ENCODE measurements around the gene UGT1A7.

Gene UGT1A7

GRCh38 chr2:233761040-233761769 lies 79.5 kb downstream of the UGT1A7 start:
- DNase-seq (ENCODE audit: low spot score) = no peak

DNA sequence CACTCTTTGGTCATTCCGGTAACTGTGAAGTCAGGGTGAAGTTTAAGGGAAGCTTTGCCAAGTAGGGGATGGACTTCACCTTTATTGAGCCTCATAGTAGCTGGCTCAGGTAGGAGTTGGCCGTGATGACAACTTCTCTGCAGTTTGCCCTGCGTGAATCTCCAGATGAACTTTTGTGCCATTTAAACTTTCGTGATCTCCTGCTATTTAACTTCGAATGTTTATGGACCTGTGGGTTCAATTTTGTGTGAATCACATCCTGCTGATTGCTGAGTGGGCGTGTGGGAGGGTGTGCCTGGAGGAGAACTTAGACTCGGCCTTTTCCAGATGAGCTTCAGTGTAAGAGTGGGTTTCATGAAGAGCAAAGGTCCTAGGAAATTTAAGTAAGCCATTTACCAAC lies 82.6 kb downstream of the UGT1A7 start:
- no peak for DNase-seq (ENCODE audit: low spot score)

- no peak for DNase-seq (ENCODE audit: low spot score)
Measured at GRCh38 chr2:233764761-233765160, 83.1 kb downstream of the UGT1A7 start.

- no peak for DNase-seq (ENCODE audit: low spot score)
Measured at GRCh38 chr2:233766416-233766815, 84.7 kb downstream of the UGT1A7 start.

- no peak for DNase-seq (ENCODE audit: low spot score)
Measured at GRCh38 chr2:233768076-233768475, 86.4 kb downstream of the UGT1A7 start.

DNA sequence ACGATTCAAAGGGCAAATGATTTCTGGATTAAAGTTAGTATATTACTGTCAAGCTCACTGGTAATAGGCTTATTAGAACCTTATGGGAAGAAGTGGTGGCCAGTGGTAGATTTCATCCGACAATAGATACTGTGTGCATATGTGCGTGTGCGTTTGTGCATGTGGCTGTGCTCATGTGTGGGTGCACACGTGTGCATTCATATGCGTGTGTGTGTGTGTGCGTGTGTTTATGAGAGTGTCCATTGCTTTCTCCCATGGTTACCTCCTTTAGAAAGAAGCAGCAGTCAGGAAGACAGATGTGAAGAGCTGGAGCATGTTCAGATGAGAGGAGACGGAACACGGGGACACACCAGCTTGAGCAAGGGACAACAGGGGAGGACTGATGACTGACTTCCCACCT lies 87.6 kb downstream of the UGT1A7 start:
- DNase-seq (ENCODE audit: low spot score) = no peak

DNA sequence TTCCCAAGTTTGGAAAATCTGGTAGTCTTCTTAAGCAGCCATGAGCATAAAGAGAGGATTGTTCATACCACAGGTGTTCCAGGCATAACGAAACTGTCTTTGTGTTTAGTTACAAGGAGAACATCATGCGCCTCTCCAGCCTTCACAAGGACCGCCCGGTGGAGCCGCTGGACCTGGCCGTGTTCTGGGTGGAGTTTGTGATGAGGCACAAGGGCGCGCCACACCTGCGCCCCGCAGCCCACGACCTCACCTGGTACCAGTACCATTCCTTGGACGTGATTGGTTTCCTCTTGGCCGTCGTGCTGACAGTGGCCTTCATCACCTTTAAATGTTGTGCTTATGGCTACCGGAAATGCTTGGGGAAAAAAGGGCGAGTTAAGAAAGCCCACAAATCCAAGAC lies 90.5 kb downstream of the UGT1A7 start:
- DNase-seq (ENCODE audit: low spot score) = no peak

GRCh38 chr2:233772583-233772982 lies 90.9 kb downstream of the UGT1A7 start:
- no peak for DNase-seq (ENCODE audit: low spot score)

DNA sequence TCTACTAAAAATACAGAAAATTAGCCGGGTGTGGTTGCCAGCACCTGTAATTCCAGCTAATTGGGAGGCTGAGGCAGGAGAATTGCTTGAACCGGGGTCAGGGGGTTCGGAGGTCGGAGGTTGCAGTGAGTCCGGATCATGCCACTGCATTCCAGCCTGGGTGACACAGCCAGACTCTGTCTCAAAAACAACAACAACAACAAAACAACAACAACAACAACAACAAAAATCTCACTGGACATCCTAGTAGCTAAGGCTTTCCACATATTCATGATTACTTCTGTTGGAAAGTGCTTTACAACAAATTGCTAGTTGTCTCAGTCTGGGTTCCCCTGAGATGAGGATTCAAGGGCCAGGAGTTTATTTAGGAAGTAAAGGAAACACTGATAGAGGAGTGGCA lies 92.2 kb downstream of the UGT1A7 start:
- DNase-seq (ENCODE audit: low spot score) = no peak

DNA sequence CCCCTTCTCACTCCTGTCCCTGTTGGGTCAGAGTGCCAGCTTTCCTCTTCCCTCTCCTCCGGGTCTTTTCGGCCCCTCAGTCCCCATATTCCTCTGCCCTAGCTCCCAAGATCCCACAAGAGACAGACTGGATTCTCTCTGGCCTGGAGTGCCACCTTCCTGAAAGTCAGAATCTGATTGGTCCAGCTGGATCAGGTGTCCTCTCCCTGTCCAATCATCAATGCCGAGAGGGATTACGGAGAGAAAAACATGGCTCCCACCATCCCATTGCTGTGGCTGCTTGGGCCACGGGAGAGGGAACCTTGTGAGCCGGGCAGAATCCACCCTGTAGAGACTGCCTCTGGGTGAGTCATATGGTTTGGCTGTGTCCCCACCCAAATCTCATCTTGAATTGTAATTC lies 93.7 kb downstream of the UGT1A7 start:
- no peak for DNase-seq (ENCODE audit: low spot score)

DNA sequence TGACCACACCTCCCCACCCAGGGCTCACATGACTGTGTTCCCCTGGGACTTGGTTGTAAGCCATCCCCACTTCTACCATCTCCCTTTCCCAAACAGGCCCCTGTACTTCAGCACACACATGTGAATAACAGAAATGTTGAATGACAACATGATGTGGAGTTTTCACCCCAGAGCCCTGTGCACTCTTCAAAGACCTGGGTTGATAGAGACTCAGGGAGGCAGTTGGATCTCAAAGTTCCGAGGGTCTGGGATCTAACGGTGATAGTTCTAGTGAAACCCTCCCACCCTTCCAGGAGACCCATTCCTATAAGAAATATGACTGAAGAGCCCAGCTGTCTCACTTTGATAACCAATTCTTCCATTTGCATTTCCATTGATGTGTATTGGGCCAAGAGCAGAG lies 96.3 kb downstream of the UGT1A7 start, which contains the start of gene MROH2A:
Gene MROH2A, plus strand, starts transcription at position 301 of the 400 bp plus-strand sequence. CDS start 1,029 bp downstream, outside the sequence.
- no peak for DNase-seq (ENCODE audit: low spot score)

DNA sequence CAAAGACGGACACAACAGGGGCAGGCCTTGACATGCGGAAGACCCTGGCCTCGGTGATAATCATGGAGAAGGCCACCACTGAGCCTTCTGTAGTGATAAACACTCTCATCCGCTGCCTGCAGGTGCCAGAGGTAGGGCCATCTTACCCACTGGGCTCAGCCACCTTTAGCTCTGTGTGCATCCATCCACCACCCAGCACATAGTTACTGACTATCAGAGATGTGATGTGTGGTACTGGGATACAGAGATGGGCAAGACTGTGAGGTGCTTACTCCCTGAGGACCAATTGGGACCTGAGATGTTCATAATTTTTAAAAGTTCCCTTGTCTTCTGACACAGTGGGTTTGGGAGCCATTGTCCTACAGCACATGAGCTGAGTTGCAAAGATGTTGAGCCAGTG lies 98.0 kb downstream of the UGT1A7 start:
- no peak for DNase-seq (ENCODE audit: low spot score)

DNA sequence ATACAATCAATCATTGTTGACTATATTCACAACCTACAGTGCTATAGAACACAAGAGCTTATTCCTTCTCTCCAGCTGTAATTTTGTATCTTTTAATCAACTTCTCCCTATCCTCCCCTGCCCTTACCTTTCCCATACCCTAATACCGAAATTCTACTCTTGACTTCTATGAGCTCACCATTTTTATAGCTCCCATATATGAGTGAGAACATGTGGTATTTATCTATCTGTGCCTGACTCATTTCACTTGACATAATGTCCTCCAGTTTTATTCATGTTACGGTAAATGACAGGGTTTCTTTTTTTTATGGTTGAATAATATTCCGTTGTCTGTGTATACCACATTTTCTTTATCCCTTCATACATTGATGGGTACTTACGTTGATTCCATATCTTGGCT lies 99.1 kb downstream of the UGT1A7 start:
- DNase-seq (ENCODE audit: low spot score) = no peak

- no peak for DNase-seq (ENCODE audit: low spot score)
Measured at GRCh38 chr2:233789554-233789953, 107.9 kb downstream of the UGT1A7 start.

DNA sequence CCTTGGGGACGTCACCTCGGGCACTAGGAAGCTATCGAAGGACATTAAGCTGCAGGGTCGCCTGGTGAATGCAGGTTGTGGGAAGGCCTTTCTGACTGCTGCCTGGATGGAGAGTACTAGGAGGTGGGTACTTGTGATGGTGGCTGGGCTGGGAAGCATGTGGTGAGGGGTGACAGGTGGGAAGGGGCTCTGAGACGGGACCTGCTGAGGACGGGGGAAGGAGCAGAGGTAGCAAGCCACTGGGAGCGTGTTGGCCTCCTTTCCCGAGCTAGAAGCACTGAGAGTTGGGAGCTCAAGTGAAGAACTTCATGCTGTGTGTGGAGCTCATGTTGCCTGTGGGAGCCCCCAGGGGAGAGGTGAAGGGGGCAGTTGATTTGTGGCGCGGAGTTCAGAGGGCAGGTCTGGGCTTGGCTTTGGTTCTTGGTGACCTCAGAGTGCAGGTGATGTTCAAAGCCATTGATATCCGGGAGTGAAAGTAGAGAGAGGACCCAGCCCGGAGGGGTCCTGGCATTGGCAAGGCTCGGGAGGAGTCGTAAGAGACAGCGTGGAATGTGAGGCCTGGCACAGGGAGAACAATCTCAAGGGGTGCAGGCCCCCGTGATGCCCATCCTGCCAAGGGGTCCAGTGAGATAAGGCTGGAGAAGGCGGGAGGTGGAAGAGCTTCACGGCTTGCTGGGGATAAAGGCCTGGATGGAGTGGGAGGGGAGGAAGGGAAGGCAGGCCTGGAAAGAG lies 109.6 kb downstream of the UGT1A7 start:
- no peak for DNase-seq (ENCODE audit: low spot score)

GRCh38 chr2:233791883-233792329 lies 110.2 kb downstream of the UGT1A7 start:
- no peak for DNase-seq (ENCODE audit: low spot score)

GRCh38 chr2:233792720-233793119 lies 111.0 kb downstream of the UGT1A7 start:
- DNase-seq (ENCODE audit: low spot score) = no peak

GRCh38 chr2:233793465-233794127 lies 111.9 kb downstream of the UGT1A7 start:
- DNase-seq (ENCODE audit: low spot score) = no peak

DNA sequence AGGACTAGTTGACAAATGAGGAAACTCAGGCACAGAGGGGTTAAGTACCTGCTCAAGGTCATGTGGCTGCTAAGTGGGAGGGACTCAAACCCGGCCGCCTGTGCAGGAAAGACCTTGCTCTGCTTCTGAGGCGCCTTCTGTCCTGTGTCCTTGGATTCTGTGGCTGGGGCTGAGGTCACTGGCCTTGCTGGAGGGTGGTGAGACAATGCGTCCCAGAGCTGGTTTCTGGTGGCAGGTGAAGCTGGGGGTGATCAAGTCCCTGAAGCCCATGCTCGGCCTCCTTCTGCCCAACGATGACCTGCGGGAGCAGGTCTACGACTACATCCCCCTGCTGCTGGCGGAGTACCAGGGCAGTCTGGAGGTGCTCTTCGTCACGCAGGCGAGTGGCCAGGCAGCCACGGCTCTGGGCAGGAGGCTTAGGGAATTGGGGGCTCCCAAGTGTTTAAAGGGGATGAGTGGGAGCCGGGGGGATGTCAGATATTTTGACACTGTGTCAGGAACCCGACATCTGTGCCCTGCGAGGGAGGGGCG lies 112.5 kb downstream of the UGT1A7 start:
- no peak for DNase-seq (ENCODE audit: low spot score)

DNA sequence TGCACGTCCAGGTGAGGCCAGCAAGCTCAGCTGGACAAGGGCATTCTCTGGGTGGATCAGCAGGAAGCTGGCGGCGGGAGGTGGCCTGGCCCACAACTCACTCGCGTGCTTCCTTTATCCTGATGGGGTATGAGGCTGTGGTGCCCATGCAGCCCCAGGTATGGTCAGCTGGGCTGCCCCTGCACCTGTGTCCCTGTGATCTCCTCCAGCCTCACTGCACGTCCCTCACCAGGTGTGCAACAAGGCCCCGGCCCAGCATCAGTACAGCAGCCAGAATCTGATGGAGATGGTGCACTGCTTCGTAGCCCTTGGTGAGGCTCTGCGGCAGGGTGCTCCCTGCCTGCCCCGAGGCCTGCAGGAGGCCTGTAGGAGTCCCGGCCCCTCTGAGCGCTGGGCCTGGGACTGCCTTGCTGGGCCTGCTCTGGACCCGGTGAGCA lies 114.1 kb downstream of the UGT1A7 start:
- no peak for DNase-seq (ENCODE audit: low spot score)

DNA sequence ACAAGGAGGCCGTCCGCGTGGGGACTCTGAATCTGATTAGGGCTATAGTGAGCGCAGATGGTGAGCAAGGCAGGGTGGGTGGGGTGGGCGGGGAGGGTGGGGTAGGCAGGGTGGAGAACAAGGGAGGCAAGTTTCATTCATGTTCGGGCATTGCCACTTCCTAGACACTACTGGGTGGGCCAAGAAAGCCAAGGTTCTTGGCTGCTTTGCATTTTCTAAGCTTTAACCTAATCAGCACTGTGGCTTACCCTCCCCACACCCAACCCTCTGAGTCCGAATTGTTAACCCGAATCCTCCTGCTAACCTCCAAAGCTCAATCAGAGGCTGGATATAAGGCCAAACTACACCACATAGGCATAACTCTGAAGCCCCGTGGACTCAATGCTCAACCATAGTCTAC lies 114.6 kb downstream of the UGT1A7 start:
- DNase-seq (ENCODE audit: low spot score) = no peak

GRCh38 chr2:233798335-233799086 lies 116.8 kb downstream of the UGT1A7 start:
- no peak for DNase-seq (ENCODE audit: low spot score)

Measured in CD4-positive, alpha-beta T cell treated with Interleukin-15 for 4 hours (primary cell).